ENCODE results near the gene DDO. TPM values are rescaled to one million over a fixed set of nuclear protein-coding genes. Genes with fewer than 3 reads are reported as not detected.

DDO gene
- total and polyA plus RNA-seq, 2 of the 8 experiments (the other 6 are each of a cell fraction or from before 2014, with no cell fraction given) = not detected

GRCh38 chr6:110448846-110449540 lies 33.6 kb upstream of the DDO start (continued):
- TF ChIP-seq RBBP5 (IDR thresholded peaks at IDR 0.05; ENCODE audit: borderline replicate concordance, low read depth, low read length) = no peak
- no peak for TF ChIP-seq E2F6 (IDR thresholded peaks at IDR 0.05)
- no peak for TF ChIP-seq YY1 (IDR thresholded peaks at IDR 0.05; ENCODE audit: low read depth, low read length)
- TF ChIP-seq KDM4A (IDR thresholded peaks at IDR 0.05; ENCODE audit: low read depth, low read length, severe bottlenecking) = no peak
- no peak for TF ChIP-seq BCL11A (IDR thresholded peaks at IDR 0.05; ENCODE audit: low read depth in 2 of 2, low read length in 2 of 2)
- TF ChIP-seq CEBPB (IDR thresholded peaks at IDR 0.05; ENCODE audit: low read depth, low read length) = no peak
- no peak for TF ChIP-seq CHD2 (IDR thresholded peaks at IDR 0.05; ENCODE audit: low read length)
